ENCODE measurements around the gene EPHB1. TPM values are rescaled to one million over a fixed set of nuclear protein-coding genes. Genes with fewer than 3 reads are reported as not detected.

The EPHB1 gene
- total RNA-seq, 1 donor: 0.36 TPM

DNA sequence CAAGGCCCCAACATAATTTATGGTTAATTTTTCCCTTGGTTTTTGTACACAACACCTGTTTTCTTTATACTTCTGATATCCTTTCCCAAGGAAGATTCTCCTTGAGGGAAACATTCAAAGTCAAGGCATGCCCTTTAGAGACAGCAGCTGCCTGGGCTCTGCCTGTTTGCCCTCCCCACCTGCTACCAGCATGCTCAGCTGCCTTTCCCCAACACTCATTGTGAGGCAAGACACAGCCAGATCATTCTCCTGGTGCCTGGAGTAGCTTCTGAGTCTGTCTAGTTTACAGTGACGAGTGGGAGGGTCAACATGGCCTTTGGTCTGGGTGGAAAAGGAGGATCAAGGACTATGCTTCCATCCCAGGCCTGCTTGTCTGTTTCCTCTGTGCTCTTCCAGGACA, 132.5 kb downstream of the EPHB1 start:
- no peak for DNase-seq (ENCODE audit: insufficient read length, low spot score, missing footprints)
- Histone ChIP-seq H3K4me3 (ENCODE audit: insufficient read depth, low read length) (no peak overlapping the region), H3K4me1 (ENCODE audit: insufficient read depth, low read length) (no peaks in the 10 kb centered on the region), H3K4me2 (ENCODE audit: insufficient read depth, low read length) (no peak overlapping the region), H2AFZ (ENCODE audit: low read length) (no peak overlapping the region), H3K27me3 (ENCODE audit: insufficient read depth, low read length) (no peaks in the 10 kb centered on the region), H4K20me1 (ENCODE audit: insufficient read depth, low read length) (no peaks in the 10 kb centered on the region), H3K9me3 (ENCODE audit: low read depth, low read length) (no peaks in the 10 kb centered on the region), H3K27ac (ENCODE audit: low read depth, low read length) (no peak overlapping the region), H3K36me3 (ENCODE audit: insufficient read depth, low read length) (no peaks in the 10 kb centered on the region), H3K79me2 (ENCODE audit: insufficient read depth, low read length) (no peaks in the 10 kb centered on the region)
- no peak for TF ChIP-seq CTCF (IDR thresholded peaks at IDR 0.05; ENCODE audit: extremely low read depth, low read depth, low read length)

GRCh38 chr3:134928392-134928791, 133.3 kb downstream of the EPHB1 start:
- Histone ChIP-seq H3K4me1 (ENCODE audit: insufficient read depth, low read length) (no peaks in the 10 kb centered on the region), H3K4me2 (ENCODE audit: insufficient read depth, low read length) (no peak overlapping the region), H3K27me3 (ENCODE audit: insufficient read depth, low read length) (no peaks in the 10 kb centered on the region), H3K9me3 (ENCODE audit: low read depth, low read length) (no peaks in the 10 kb centered on the region), H3K27ac (ENCODE audit: low read depth, low read length) (no peak overlapping the region), H4K20me1 (ENCODE audit: insufficient read depth, low read length) (no peaks in the 10 kb centered on the region), H3K79me2 (ENCODE audit: insufficient read depth, low read length) (no peaks in the 10 kb centered on the region), H3K36me3 (ENCODE audit: insufficient read depth, low read length) (no peaks in the 10 kb centered on the region), H3K4me3 (ENCODE audit: insufficient read depth, low read length) (no peak overlapping the region), H2AFZ (ENCODE audit: low read length) (no peak overlapping the region)
- DNase-seq (ENCODE audit: insufficient read length, low spot score, missing footprints): no peak
- no peak for TF ChIP-seq CTCF (IDR thresholded peaks at IDR 0.05; ENCODE audit: extremely low read depth, low read depth, low read length)

DNA sequence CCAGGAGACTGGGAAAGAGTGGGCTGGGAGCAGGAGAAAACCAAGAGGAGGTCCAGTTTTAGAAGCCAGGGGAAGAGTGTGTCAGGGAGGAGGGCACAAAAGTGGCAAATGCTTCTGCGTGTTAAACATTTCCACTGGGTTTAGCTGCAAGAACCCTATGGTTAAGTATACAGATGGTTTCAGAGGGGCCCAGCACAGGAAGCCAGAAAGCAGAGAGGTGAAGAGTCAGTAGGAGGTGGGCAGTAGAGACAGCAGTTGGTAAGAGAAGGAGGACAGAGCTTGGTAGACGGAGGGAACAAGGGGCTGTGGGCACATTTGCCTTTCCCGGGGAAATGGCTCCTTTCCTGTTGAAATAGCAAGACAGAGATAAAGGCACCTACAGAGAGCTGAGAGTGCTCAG, 133.8 kb downstream of the EPHB1 start:
- Histone ChIP-seq H3K36me3 (ENCODE audit: insufficient read depth, low read length) (no peaks in the 10 kb centered on the region), H4K20me1 (ENCODE audit: insufficient read depth, low read length) (no peaks in the 10 kb centered on the region), H3K4me2 (ENCODE audit: insufficient read depth, low read length) (no peak overlapping the region), H3K4me3 (ENCODE audit: insufficient read depth, low read length) (no peak overlapping the region), H2AFZ (ENCODE audit: low read length) (no peak overlapping the region), H3K79me2 (ENCODE audit: insufficient read depth, low read length) (no peaks in the 10 kb centered on the region), H3K4me1 (ENCODE audit: insufficient read depth, low read length) (no peaks in the 10 kb centered on the region), H3K27me3 (ENCODE audit: insufficient read depth, low read length) (no peaks in the 10 kb centered on the region), H3K27ac (ENCODE audit: low read depth, low read length) (no peak overlapping the region), H3K9me3 (ENCODE audit: low read depth, low read length) (no peaks in the 10 kb centered on the region)
- DNase-seq (ENCODE audit: insufficient read length, low spot score, missing footprints): no peak
- TF ChIP-seq CTCF (IDR thresholded peaks at IDR 0.05; ENCODE audit: extremely low read depth, low read depth, low read length): no peak

DNA sequence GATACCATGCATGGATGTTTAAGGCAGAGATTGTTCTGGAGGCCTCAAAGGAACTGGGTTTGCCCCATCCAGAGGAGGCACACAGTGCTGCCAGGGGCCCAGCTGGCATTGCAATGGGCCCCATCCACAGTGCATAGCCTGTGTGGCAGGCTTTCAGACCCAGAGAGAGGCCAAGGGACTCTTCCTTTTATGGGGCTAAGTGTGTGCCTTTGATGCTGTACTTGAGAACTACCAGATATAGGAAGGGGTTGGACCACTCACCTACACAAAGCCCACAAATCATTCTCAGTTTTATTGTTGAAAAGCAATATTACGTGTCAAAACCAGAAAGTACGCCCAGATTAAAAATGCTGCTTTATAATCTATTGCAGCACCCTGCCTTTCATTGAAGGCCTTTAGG, 134.9 kb downstream of the EPHB1 start:
- no peak overlapping the region for H3K27ac ChIP-seq (ENCODE audit: low read depth, low read length)
- no peaks in the 10 kb centered on the region for H3K36me3 ChIP-seq (ENCODE audit: insufficient read depth, low read length)
- H3K27me3 ChIP-seq (ENCODE audit: insufficient read depth, low read length): no peaks in the 10 kb centered on the region
- H3K79me2 ChIP-seq (ENCODE audit: insufficient read depth, low read length): no peaks in the 10 kb centered on the region
- H2AFZ ChIP-seq (ENCODE audit: low read length): no peak overlapping the region
- H3K4me1 ChIP-seq (ENCODE audit: insufficient read depth, low read length): no peaks in the 10 kb centered on the region
- H4K20me1 ChIP-seq (ENCODE audit: insufficient read depth, low read length): no peaks in the 10 kb centered on the region
- H3K9me3 ChIP-seq (ENCODE audit: low read depth, low read length): no peaks in the 10 kb centered on the region
- H3K4me2 ChIP-seq (ENCODE audit: insufficient read depth, low read length): no peak overlapping the region
- H3K4me3 ChIP-seq (ENCODE audit: insufficient read depth, low read length): no peak overlapping the region
- no peak for TF ChIP-seq CTCF (IDR thresholded peaks at IDR 0.05; ENCODE audit: extremely low read depth, low read depth, low read length)
- no peak for DNase-seq (ENCODE audit: insufficient read length, low spot score, missing footprints)

Data from osteoblast (primary cell).